Anterior cingulate cortex (tissue), 58 donors: Measurements from ENCODE around the gene SAG.

Experiments used
- DNase-seq, 58 donors: peaks; one replicate each; lab custom pipeline; 2025; lab: John Stamatoyannopoulos, UW

SAG gene

DNA sequence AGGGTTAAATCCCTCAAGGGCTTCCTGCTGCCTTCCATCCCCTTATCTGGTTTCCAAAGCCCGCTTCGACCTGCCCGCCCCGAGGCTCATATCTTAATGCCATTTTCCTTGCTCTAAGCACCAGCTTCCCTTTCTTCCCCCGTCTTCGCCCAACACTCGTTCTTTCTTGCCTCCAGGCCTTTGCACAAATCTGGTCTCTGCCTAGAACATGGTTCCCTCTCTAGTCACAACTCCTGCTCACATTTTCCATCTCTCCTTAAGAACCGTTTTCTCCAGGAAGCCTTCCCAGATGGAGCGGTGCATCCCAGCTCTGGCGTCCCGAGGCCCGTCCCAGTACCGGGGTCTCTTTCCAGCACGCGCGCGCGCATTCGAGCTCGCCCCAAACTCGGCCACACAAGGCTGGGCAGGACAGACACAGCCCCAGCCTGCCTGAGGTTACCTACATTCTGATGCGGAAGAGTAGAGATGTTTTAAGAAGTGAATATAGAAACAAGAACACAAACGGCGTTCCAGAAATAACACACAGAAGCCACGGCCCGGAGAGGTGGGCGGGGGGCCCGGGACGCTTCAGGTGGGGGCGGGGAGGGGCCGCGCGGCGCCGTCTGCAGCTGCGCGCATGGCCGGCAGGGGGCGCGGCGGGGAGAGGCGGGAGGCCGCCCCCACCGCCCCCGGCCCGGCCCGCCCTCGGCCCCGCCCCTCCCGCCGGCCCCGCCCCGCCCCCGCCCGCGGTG lies 46.3 kb downstream of the SAG start, which contains the start of gene DGKD:
Gene DGKD (plus strand): TSS at position 726 of the 731 bp plus-strand sequence. CDS start 25 bp downstream, outside the sequence.
- peak in 30 of 58 donors; percentile 28 to 72 (median 54) for DNase-seq

DNA sequence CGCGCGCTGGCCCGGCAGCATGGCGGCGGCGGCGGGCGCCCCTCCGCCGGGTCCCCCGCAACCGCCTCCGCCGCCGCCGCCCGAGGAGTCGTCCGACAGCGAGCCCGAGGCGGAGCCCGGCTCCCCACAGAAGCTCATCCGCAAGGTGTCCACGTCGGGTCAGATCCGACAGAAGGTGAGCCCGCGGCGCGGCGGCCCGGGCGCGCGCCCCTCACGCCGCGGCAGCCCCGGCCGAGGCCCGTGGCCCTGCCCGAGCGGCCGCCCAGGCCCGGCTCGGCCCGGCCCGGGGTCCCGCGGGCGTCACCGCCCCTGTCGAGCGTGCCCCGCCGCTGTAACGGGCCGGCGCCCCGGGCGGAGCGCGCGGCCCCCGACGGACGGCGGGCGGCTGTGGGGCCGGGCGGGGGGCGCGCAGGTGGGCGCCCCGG lies 46.9 kb downstream of the SAG start:
- DNase-seq, result no peak

DNA sequence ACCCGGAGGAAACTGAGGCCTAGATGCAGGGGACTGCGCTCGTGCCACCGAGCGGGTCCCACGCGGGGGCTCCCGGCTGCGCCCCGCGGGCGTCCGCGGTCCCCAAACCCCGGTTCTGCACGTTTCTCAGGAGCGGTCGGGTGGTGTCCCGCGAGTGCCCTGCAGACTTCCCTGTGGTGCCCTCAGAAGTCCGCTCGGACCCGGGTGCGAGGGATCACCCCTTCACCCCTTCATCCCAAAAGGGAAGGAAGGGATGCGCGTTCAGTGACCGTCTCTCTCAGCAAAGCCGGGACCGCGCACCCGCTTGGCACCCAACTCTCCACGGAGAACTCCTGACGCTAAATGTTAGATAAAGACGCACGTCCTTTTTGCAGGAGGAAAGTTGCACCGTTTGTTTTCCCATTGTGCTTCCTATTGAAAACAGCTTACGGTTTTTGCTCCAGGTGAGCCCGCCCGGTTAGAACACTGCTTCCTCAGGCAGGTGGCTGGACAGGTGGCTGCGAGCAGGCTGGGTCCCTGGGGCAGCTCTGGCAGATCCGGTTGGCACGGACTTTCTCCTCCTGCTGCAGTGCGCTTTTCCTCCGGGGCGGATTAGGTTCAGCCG lies 47.5 kb downstream of the SAG start:
- peak in 2 of 58 donors; percentile 29 to 45 for DNase-seq

DNA sequence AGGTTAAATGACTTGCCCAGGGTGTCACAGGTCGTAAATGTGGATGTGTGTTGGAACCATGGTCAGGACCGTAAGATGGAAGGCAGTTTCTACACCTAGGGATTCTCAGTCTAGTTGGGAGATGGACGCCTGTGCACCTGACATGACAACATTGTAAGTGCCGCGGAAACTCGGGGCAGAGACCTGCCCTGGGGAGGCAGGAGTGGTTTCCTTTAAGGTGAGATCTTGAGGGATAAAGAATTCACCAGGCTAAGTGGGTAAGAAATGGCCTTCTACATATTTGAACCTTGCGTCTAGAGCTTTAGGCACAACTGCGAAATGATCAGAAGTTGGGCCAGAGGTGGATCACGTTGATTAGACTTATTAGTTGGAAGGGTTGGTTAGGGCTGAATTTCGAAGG lies 48.3 kb downstream of the SAG start:
- DNase-seq, result no peak

DNA sequence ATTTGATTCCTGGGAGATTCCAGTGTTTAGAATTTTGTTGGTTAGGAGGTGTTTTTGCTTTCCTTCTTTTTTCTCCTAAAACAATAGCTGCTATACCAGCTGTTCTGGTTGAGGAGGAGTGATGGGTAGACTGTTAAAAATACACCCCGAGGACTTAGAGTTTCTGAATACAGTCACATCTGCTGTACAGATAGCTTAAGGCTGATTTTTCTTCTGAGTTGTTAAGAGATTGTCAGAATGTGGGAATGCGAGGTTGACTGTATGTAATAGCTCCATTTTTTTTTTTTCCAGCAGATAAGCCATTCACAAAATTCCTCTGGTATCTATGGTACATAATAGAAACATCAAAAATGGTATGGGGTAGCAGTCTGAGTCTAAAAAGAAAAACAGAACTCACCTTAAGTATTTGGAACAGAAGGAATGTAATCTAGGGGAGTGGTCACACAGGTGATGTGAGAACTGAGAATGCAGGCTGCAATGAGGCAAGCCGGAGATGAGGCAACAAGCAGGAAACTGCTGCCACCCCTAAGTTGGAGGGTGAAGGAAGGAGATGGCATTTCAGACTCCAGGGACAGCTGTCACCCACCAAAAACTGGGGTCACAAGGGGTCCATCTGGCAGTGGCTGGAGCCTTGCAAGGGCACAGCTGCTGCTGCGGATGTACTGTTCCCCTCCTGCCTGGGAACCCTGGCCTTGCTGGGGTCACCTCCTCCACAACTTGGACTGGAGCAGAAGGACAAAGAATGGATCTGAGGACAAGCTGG lies 49.1 kb downstream of the SAG start:
- no peak for DNase-seq

DNA sequence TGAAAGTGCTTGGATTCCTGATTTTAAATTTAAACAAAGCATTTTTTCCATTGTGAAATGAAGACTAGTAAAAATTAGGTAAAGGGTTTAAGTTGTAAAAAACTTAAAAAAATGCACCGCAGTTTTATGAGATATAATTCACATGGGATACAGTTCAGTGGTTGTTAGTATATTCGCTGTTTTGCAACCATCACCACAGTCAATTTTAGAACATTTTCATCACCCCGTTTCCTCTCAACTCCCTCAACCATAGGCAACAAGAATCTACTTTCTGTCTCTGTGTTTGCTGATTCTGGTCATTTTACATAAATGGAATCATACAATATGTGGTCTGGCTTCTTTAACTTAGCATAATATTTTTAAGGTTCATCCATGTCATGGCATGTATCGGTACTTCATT lies 50.7 kb downstream of the SAG start:
- DNase-seq, result no peak

DNA sequence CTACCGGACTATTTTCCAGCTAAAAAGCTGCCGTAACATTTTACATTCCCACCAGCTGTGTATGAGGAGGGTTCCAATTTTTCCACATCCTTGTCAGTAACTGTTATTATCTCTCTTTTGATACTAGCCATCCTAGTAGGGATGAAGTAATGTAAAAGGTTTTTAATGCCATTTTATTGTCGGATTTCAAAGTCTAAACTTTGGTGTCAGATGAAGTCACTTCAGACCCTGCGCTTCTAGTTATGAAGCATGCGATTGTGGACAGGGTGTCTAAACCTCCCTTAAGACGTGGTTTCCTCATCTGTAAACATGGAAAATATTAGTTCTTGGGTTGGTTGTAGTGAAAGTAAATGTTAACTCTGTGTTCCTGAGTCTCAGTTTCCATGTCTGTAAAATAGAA lies 51.3 kb downstream of the SAG start:
- no peak for DNase-seq

DNA sequence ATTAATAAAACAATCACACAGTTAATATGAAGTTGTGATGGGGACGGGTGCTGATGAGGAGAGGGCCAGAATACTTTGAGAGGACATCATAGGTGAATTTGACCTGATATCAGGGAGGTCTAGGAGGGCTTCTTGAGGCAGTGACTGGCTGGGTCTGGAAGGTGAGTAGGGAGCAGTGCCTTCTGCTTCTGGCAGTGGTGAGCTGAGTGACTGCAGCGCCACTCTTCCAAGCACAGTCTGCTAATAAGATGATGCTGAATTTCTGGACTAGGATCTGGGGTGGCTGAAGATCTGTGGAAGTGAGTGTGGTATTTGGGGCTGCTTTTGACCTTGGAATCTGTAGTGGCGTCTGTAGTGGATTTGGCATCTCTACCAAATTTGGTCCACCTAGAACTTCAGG lies 52.2 kb downstream of the SAG start:
- no peak for DNase-seq

DNA sequence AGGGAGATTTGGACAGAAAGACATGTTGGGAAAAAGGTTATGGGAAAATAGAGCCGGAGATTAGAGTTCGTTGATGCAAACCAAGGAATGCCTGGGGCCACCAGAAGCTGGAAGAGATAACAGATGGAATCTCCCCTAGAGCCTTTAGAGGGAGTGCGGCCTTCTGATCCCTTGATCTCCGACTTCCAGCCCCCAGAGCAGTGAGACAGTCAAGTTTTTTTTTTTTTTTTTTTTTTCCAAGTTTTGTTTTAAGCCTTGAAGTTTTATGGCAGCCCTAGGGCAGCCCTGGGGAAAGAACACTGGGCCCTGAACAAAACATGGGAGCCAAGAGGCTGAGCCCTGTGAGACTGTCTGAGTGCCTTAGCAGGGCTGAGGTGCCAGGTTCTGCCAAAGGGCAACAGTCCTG lies 53.2 kb downstream of the SAG start:
- DNase-seq, result no peak

DNA sequence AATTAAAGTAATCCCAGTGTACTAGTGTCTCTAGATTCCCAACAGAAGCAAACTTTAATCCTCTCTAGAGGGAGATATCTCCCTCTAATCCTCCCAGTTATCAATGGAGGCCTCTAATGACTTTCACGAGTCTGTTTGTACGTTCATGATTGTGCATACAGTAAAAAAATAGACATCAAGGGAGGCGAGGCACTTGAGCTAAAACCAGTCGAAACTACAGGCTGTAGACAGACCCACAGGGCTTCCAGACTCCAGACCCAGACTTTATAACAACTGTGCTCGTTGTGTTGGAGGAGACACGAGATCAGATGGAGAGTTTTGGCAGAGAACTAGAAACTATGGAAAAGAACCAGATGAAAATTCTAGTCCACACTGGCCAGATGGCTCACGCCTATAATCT lies 53.7 kb downstream of the SAG start:
- DNase-seq, result no peak

DNA sequence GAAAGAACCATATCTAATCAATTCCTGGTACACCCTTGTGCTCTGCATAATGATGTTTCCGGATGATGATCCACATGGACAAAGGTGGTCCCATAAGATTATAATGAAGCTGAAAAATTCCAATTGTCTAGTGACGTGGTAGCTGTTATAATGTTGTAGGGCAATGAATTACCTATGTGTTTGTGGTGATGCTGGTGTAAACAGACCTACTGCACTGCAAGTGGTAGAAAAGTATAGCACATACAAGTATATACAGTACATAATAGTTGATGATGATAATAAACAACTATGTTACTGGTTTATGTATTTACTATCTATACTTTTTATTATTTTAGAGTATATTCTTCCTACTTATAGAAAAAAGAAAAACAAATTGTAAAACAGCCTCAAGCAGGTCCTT lies 55.1 kb downstream of the SAG start:
- DNase-seq, result no peak

DNA sequence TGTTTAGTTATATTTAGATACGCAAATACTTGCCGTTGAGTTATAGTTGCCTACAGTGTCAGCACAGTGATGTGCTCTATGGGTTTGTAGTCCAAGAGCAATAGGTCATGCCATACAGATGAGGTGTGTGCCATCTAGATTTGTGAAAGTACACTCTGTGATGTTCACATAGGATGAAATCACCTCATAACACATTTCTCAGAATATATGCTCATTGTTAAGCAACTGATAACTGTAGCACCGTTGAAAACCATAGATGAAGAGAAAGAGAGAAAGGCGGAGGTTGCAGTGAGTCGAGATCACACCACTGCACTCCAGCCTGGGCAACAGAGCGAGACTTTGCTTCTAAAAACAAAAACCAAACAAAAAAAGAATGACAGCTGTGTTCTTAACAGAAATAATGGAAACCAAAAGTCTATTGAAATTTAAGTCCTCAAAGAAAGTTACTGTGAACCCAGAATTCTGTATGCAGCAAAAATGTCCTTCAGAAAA lies 56.2 kb downstream of the SAG start:
- no peak for DNase-seq

DNA sequence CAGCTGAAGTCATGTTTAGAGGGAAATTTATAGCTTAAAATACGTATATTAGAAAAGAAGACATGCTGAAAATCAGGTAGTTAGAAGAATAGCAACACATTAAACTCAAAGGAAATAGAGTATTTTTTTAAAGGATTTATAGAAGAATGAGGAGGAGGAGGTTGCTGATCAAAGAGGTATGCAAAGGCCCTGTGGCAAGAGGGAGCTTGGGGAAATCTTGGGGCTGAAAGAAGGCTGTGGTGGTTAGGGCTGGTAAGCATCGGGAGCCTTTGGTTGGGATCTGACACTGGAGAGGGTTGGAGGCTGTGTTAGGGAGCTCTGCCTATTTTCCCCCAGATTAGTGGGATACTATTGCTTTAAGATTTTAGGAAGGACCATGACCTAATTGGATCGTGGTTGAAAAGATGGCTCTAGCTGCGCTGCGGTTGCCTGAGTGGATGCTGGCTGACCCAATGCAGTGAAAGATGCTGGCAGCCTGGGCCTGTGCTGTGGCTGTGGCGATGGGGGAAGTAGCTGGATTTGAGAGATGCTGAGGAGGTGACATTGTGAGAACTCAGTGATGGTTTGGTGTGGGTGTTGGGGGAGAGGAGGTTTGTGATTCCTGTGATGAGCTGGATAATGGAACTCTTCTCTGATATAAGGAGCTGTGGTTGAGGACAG lies 58.4 kb downstream of the SAG start:
- no peak for DNase-seq

DNA sequence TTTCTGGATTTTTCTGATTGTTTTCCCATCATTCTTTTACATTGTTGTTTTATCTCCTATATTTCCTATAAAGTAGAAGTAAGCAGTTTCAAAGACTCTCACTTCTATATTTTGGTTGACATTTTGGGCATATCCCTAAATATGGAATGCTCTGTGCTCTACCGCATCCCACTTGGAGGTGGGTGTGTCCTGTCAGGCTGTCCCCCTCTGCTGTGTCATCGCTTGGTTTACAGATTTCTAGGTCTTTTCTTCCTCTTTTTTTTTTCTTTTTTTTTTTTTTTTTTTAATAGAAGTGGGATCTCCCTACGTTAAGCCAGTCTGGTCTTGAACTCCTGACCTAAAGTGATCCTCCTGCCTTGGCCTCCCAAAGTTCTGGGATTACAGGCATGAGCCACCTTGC lies 60.0 kb downstream of the SAG start:
- DNase-seq, result no peak

DNA sequence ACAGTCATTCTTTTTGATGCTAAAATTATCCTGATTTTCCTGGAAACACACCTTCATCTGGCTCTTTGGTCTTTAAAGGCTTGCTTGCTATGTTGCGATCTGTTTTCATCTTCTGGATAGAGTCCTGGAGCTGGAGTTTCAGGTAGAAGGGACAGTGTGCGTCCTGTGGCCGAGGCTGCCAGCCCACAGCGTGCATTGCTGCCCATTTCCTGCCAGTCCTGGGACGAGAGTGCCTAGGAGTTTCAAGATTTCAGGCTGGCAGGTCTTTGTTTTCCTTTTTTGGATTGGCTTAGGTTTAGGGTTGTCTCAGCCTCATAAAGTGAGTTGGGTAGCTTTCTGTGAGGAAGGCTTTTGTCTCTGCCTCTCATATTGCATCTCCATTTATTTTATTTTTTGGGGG lies 61.1 kb downstream of the SAG start:
- no peak for DNase-seq

DNA sequence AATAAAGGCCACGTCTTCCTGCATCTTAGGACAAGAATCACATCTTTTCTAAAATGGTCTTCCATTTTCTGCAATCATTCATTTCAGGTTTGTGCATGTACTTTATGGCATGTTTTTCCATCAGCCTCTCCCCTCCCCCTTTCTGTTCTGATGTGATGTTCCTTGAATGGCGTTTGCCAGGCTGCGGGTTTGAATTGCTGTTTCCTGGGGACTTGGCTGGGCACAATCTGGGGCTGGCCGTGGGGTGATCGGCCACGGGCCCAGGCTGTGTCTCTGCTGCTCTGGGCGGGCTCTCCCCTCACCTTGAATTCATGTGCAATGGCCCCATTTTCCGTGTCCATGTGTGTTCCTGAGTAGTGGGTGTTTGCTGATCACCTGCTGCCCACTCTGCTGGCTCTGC lies 61.8 kb downstream of the SAG start:
- no peak for DNase-seq

DNA sequence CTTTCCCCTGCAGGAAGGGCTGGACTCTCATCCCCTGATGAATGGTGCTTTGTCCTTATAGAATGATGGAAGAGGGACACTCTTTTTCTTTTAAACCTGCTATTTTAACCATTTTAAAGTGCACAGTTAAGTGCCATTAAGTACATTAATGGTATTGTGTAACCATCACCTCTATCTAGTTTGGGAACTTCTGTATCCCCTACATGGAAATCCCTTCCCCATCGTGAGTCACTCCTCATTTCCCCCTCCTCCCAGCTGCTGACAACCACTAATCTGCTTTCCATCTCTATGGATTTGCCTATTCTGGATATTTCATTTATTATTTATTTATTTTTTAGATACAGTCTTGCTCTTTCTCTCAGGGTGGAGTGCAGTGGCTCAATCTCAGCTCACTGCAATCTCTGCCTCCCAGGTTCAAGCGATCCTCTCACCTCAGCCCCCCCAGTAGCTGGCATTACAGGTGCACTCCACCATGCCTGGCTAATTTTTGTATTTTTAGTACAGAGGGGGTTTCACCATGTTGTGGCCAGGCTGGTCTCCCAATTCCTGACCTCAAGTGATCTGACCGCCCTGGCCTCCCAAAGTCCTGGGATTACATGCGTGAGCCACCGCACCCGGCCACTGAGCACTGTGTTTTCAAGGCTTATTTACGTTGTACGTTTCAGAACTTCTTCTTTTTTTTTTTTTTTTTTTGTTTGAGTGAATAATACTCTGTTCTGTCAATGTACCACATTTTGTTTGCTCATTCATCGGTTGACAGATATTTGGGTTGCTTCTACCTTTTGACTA lies 62.5 kb downstream of the SAG start:
- no peak for DNase-seq

DNA sequence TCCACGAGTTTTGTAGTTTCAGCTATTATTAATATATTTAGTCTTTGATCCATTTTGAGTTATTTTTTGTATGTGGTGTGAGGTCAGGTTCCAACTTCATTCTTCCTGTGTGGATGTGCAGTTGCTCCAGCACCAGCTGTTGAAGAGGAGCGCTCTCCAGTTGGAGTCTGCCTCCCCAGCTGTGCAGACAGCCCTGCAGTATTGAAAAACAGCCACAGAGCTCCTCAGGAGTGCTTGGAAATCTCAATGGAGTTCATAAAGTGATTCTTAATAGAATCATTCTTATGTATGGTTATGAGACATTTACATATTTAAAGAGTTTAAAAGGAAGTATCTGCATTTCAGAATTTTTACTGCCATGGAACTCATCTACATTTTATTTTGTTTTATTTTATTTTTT lies 64.0 kb downstream of the SAG start:
- DNase-seq, result no peak

DNA sequence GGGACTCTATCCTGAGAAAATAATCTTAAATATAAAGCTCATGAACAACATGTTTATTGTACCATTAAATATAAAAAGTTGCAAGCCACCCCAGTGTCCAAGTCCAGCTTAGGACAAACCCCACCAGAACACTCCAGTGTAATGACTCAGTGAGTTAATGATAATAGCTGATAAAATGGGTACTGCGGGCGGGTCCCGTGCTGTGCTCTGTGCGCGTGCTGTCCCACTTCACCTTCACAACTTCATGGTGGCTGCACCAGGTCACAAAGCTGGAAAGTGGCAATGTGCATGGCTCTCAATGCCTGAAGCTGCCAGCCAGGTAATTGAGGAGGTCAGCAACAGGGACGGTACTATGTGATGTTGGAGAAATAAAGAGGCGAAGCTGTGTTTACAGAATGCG lies 65.2 kb downstream of the SAG start:
- no peak for DNase-seq

DNA sequence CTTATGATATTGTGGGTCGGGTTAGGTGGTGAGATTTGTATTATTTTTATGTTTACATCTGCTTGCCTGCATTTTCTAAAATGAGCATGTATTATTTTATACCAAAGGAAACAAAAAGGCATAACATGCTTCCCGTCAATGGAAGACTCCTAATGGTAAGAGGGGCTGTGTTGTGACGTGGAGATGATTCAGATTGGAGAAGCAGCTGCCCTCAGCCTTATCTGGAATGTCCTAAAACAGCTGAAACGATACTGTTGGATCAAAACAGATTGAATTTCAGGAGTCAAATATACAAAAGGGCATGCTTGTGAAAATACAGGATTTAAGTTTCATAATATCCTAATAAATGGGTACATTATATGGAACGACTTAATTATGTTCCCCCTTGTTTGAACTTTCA lies 65.7 kb downstream of the SAG start:
- no peak for DNase-seq
